Body of pancreas (tissue), 4 donors: ENCODE measurements around the gene TSHZ2.

ENCODE experiments used
- POLR2A ChIP-seq, 3 donors: fragments of 450-650 bp; IDR thresholded peaks; one replicate each; pipeline ENCODE4 v1.6.1; 2016; ENCODE audit warnings: antibody characterized with exemption in 3 of 3, mild to moderate bottlenecking in 2 of 3
- TF ChIP-seq, protein P1 (sequence below), 7 experiments: fragments of 450-650 bp in 4 of 7; fragments of 200-600 bp in 3 of 7; sonication (generic) in 3 of 7; IDR thresholded peaks; one replicate each; pipeline ENCODE4 v1.5.1; 2016 to 2019; ENCODE audit warnings: antibody characterized with exemption in 7 of 7

DNA sequence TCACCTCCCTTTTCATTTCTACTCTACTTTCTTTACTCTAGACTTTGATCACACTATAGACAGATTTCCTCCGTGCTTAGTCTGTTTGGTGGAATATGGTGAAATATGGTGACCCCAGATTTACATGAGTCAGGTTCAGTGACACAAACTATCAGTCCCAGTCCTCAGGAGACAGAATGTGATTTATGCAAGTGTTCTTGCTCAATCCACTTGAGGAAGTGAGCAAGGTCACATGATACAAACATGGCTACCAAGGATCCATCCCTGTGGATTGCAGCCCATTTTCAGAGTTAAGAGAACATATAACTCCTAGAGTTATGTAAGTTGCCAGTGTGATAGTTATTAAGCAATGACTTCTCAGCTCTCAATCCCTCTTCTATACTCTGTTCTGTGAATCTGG, 23.7 kb upstream of the TSHZ2 start:
- TF ChIP-seq POLR2A (IDR thresholded peaks at IDR 0.05): no peak
- TF ChIP-seq, protein P1, sequence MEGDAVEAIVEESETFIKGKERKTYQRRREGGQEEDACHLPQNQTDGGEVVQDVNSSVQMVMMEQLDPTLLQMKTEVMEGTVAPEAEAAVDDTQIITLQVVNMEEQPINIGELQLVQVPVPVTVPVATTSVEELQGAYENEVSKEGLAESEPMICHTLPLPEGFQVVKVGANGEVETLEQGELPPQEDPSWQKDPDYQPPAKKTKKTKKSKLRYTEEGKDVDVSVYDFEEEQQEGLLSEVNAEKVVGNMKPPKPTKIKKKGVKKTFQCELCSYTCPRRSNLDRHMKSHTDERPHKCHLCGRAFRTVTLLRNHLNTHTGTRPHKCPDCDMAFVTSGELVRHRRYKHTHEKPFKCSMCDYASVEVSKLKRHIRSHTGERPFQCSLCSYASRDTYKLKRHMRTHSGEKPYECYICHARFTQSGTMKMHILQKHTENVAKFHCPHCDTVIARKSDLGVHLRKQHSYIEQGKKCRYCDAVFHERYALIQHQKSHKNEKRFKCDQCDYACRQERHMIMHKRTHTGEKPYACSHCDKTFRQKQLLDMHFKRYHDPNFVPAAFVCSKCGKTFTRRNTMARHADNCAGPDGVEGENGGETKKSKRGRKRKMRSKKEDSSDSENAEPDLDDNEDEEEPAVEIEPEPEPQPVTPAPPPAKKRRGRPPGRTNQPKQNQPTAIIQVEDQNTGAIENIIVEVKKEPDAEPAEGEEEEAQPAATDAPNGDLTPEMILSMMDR (IDR thresholded peaks at IDR 0.05): no peak
